GM21825 (cell line): ENCODE data around the gene COL4A5.
"Not testable (repeated sequence)": the region's sequence is repeated elsewhere in the genome, so short reads cannot be mapped to it uniquely, and the experiment has no call there.

Experiments used
- ATAC-seq: cut with Tn5 transposase; IDR thresholded peaks from one replicate; pipeline ENCODE4 v1.9.1; 2021; ENCODE audit warnings: mild to moderate bottlenecking, moderate library complexity; ENCODE audit not compliant: unreplicated experiment

COL4A5 gene

GRCh38 chrX:108439426-108439942 lies at the start of gene COL4A5:
Gene COL4A5 (plus strand): TSS chrX:108439838. CDS start chrX:108440126, 288 bp downstream.
- no peak for ATAC-seq

GRCh38 chrX:108390976-108391717 lies 48.5 kb upstream of the COL4A5 start:
- ATAC-seq = not testable (repeated sequence)

- no peak for ATAC-seq
Measured at GRCh38 chrX:108396188-108396891, 43.3 kb upstream of the COL4A5 start.

- no peak for ATAC-seq
Measured at GRCh38 chrX:108396986-108397385, 42.7 kb upstream of the COL4A5 start.

- ATAC-seq = no peak
Measured at GRCh38 chrX:108397627-108398391, 41.8 kb upstream of the COL4A5 start.

GRCh38 chrX:108399418-108400165 lies 40.0 kb upstream of the COL4A5 start:
- no peak for ATAC-seq

- ATAC-seq = no peak
Measured at GRCh38 chrX:108412783-108413182, 26.9 kb upstream of the COL4A5 start.

GRCh38 chrX:108415146-108415545 lies 24.5 kb upstream of the COL4A5 start:
- no peak for ATAC-seq

- no peak for ATAC-seq
Measured at GRCh38 chrX:108415891-108416290, 23.7 kb upstream of the COL4A5 start.

GRCh38 chrX:108417257-108417656 lies 22.4 kb upstream of the COL4A5 start:
- no peak for ATAC-seq

- no peak for ATAC-seq
Measured at GRCh38 chrX:108419401-108419800, 20.2 kb upstream of the COL4A5 start.

- no peak for ATAC-seq
Measured at GRCh38 chrX:108420481-108420880, 19.2 kb upstream of the COL4A5 start.

GRCh38 chrX:108426262-108426661 lies 13.4 kb upstream of the COL4A5 start:
- no peak for ATAC-seq

- no peak for ATAC-seq
Measured at GRCh38 chrX:108435261-108435660, 4.4 kb upstream of the COL4A5 start.

GRCh38 chrX:108437349-108438109 lies 2.1 kb upstream of the COL4A5 start:
- no peak for ATAC-seq

- ATAC-seq = no peak
Measured at GRCh38 chrX:108438110-108438623, 1.5 kb upstream of the COL4A5 start, which contains the start of gene COL4A6. Gene COL4A6 (minus strand): TSS chrX:108438422. CDS start chrX:108438196, 226 bp downstream.

GRCh38 chrX:108439961-108440696 lies 491 bp downstream of the COL4A5 start:
- ATAC-seq = no peak

GRCh38 chrX:108442901-108443464 lies 3.3 kb downstream of the COL4A5 start:
- ATAC-seq = no peak

- no peak for ATAC-seq
Measured at GRCh38 chrX:108447303-108447702, 7.7 kb downstream of the COL4A5 start.
